ENCODE data around the gene PRELID1.
"Not testable (repeated sequence)": the region's sequence is repeated elsewhere in the genome, so short reads cannot be mapped to it uniquely, and the experiment has no call there.

Gene PRELID1, protein sequence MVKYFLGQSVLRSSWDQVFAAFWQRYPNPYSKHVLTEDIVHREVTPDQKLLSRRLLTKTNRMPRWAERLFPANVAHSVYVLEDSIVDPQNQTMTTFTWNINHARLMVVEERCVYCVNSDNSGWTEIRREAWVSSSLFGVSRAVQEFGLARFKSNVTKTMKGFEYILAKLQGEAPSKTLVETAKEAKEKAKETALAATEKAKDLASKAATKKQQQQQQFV

GRCh38 chr5:177303121-177303924 lies at the start of gene PRELID1, which contains the start of gene RAB24:
Gene PRELID1 (plus strand): TSS chr5:177303799. CDS start chr5:177303986, 187 bp downstream.
Gene RAB24 (minus strand): TSS chr5:177303719. CDS start chr5:177303288, 431 bp downstream.
- peak; percentile 92 for DNase-seq

DNA sequence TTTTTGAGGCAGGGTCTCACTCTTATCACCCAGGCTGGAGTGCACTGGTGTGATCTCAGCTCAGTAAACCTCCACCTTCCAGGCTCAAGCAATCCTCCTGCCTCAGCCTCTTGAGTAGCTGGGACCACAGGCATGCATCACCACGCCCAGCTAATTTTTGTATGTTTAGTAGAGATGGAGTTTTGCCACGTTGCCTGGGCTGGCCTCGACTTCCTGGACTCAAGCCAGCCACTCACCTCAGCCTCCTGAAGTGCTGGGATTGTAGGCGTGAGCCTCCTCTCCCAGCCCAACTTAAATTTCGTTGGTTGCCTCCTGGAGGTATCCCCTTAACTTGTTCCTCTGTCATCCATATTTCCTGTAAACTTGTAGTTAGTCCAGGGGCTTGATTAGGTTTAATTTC lies 47.3 kb upstream of the PRELID1 start:
- DNase-seq, result no peak

DNA sequence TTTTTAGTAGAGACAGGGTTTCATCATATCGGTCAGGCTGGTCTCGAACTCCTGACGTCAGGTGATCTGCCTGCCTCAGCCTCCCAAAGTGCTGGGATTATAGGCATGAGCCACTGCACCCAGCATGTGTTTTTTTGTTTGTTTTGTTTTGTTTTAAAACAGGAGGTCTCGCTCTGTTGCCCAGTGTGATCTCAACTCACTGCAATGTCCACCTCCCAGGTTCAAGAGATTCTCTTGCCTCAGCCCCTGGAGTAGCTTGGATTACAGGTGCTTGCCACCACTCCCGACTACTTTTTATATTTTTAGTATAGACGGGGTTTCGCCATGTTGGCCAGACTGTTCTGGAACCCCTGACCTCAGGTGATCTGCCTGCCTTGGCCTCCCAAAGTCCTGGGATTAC lies 44.9 kb upstream of the PRELID1 start:
- DNase-seq, result not testable (repeated sequence)

GRCh38 chr5:177260961-177261360 lies 42.6 kb upstream of the PRELID1 start:
- no peak for DNase-seq

GRCh38 chr5:177261510-177261909 lies 42.1 kb upstream of the PRELID1 start:
- no peak for DNase-seq

GRCh38 chr5:177264178-177264577 lies 39.4 kb upstream of the PRELID1 start:
- no peak for DNase-seq

DNA sequence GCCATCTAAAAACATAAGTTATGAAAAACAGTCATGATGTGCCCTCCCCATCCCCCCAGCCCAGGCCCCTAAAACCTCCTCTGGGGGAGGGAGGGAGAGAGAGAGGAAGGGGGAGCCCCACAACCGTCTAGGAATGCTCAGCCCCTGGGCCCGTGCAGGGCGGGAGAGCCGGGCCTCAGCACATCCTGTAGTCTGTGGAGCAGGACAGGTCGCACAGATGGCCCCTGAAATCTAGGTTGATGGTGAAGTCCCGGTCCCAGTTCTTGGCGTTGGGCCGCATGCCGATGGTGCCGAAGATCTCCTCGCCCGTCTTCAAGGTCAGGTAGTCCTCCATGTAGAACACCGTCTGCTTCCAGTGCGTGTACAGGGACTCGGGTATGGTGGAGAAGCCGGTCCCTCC lies 38.2 kb upstream of the PRELID1 start:
- no peak for DNase-seq

DNA sequence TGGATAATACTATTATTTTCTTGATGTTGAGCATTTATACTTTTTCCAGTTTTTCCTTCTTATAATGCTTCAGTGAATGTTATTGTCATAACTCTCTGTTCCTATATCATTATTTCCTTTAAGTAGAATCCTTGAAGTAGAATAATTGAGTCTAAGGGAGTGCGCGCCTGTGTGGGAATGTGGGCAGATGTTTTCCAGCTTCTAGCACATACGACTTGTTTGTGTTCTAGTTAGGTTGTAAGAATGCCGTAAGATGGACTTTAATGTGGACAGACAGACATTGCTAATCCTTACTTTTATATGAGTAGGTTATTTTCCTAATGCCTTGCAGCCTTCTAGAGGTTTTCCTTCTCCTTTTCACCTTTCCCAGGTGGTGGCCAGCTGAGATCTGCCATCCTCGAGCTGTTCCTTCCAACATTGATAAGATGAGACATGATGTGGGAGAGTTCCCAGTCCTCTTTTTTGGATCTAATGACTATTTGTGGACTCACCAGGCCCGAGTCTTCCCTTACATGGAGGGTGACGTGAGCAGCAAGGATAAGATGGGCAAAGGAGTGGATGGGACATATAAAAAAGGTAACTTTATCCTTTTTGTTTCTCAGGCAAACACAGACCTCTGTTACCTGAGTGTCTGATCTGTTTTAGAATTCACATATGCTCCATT lies 34.2 kb upstream of the PRELID1 start:
- DNase-seq, result no peak

DNA sequence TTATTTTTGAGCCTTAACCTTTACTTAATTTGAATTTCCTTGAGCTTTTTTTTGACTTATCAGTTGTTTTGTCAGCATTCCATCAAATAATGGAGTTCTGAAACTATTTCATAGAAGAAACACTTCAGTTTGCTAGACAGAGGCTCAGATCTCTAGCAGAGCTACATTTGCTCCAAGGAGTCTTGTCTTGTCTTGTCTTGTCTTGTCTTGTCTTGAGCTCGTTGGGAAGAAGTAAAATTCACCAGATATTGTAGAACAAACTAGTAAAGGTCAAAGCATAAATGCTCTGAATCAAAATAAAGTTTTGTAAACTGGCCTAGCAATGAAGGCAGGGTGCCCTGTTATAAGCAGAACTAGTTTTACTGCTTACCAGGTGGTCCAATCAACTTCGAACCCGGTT lies 33.6 kb upstream of the PRELID1 start:
- no peak for DNase-seq

GRCh38 chr5:177270653-177271052 lies 32.9 kb upstream of the PRELID1 start:
- no peak for DNase-seq

DNA sequence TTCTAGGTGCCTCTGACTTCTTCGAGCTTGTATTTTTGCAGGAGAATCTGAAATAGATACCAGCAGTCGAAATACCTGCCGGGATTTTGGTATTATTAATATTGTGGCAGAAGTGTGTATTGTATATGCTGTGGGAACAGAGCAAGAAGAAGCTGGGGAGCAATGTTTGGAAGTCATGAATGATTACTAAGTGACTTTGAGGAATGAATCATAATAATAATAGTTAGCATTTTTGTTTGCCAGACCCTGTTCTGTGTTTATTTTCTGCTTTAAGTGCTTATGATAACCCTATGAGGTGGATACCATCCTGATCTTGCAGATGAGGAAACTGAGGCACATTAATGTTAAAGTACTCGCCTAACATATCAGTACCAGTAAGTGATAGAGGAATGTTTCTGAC lies 32.5 kb upstream of the PRELID1 start:
- DNase-seq, result no peak

- no peak for DNase-seq
These were observed 27.7 kb upstream of the PRELID1 start for GRCh38 chr5:177275883-177276282.

GRCh38 chr5:177276886-177277285 lies 26.7 kb upstream of the PRELID1 start:
- DNase-seq, result no peak

DNA sequence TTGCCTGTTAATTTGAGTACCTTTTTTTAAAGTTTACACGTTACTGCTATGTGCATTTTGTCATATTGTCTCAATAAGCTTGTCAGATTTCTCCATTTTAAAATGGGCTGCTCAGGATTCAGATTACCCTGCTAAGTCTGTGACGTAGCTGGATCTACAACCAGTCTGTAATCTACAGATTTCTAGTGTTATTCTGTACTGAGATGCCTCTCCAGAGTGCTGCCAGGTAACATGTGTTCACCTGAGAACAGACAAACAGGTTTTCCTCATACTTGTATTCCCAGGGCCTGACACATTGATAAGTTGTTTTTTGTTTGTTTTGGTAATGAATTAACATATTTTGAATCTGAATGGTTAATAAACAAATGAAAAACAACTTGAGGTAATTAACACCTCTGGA lies 15.4 kb upstream of the PRELID1 start:
- DNase-seq, result no peak

- DNase-seq, result no peak
These were observed 12.6 kb upstream of the PRELID1 start for GRCh38 chr5:177290816-177291596.

GRCh38 chr5:177291735-177292134 lies 11.9 kb upstream of the PRELID1 start:
- no peak for DNase-seq

DNA sequence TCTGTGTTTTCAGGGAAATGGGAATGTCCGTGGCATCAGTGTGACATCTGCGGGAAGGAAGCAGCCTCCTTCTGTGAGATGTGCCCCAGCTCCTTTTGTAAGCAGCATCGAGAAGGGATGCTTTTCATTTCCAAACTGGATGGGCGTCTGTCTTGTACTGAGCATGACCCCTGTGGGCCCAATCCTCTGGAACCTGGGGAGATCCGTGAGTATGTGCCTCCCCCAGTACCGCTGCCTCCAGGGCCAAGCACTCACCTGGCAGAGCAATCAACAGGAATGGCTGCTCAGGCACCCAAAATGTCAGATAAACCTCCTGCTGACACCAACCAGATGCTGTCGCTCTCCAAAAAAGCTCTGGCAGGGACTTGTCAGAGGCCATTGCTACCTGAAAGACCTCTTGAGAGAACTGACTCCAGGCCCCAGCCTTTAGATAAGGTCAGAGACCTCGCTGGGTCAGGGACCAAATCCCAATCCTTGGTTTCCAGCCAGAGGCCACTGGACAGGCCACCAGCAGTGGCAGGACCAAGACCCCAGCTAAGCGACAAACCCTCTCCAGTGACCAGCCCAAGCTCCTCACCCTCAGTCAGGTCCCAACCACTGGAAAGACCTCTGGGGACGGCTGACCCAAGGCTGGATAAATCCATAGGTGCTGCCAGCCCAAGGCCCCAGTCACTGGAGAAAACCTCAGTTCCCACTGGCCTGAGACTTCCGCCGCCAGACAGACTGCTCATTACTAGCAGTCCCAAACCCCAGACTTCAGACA lies 9.6 kb upstream of the PRELID1 start:
- DNase-seq, result no peak

GRCh38 chr5:177294632-177295031 lies 9.0 kb upstream of the PRELID1 start:
- no peak for DNase-seq

DNA sequence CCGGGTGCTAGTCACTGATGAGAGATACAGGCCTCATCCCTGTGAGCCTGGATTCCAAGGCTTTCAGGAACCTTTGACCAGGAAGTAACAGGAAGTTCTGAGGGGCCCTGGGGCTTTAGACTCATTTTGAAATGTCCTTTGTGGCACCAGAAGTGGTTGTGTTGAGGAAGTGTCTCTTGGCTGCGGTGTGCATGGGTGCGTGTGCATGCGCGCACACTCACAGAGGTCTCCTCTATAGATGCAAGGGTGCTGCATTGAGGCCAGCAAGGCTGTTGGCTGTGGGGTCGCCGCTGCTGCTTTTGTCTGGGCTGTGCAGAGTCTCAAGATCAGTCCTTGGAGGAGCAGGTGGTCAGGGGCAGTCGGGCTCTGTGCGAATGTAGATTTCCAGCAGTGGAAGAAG lies 7.7 kb upstream of the PRELID1 start:
- DNase-seq, result no peak

GRCh38 chr5:177296581-177296980 lies 7.0 kb upstream of the PRELID1 start:
- DNase-seq, result no peak

DNA sequence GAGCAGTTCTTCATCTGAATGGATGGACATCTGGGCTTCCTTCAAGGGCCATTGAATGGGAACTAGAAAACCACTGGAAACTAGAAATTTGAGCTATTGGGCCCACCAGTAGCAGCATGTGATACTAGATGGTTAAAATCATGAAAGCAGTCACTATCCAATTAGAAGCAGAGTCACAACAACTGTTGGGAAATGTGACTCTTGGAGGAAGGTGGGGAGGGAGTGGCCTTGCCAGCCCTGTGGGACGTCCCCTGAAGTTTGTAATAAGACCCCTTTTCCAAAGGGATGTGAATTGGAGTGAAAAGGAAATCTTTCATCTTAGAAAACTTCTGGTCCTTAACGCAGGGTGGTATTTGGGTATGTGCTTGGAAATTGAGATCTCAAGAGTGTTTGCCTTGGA lies 5.7 kb upstream of the PRELID1 start:
- no peak for DNase-seq

GRCh38 chr5:177299697-177300096 lies 3.9 kb upstream of the PRELID1 start:
- no peak for DNase-seq
